HEK293 (cell line): Measurements from ENCODE around the gene HDAC1.
A peak's percentile ranks its signal among the peaks of the same experiment; 100 is the strongest.
"Not testable (repeated sequence)": the region's sequence is repeated elsewhere in the genome, so short reads cannot be mapped to it uniquely, and the experiment has no call there.

ENCODE experiments used
- CTCF ChIA-PET: fragments of 350-600 bp; formaldehyde crosslinking; extraction: SDS; loops from one replicate; lab custom pipeline; 2021; ENCODE audit warnings: antibody characterized with exemption; lab: Yijun Ruan, JAX
- POLR2A ChIA-PET: fragments of 300-600 bp; formaldehyde crosslinking; extraction: SDS; loops from one replicate; lab custom pipeline; 2020; ENCODE audit warnings: antibody characterized with exemption, inconsistent platforms; lab: Yijun Ruan, JAX
- H3K27ac ChIP-seq: fragments of 200-500 bp; sonication (Bioruptor generic); 2 replicates; pipeline ENCODE4 v1.5.1; 2014; ENCODE audit warnings: low read depth, low read length, control low read depth, inconsistent platforms; ENCODE audit errors: extremely low read depth
- H3K36me3 ChIP-seq, 2 experiments: fragments of 200-500 bp in 1 of 2; sonication (Bioruptor generic) in 1 of 2; 1 replicate in 1 of 2; 2 replicates in 1 of 2; pipeline ENCODE4 v1.5.1; 2014 to 2017; ENCODE audit warnings: inconsistent platforms in 2 of 2, low read length in 2 of 2; ENCODE audit not compliant: control insufficient read depth in 2 of 2, insufficient read depth in 1 of 2
- H3K4me1 ChIP-seq: fragments of 200-500 bp; sonication (Bioruptor generic); 2 replicates; pipeline ENCODE4 v1.5.1; 2014; ENCODE audit warnings: mild to moderate bottlenecking, low read length, inconsistent platforms; ENCODE audit not compliant: control insufficient read depth, insufficient read depth
- H3K4me3 ChIP-seq: 2 replicates; pipeline ENCODE4 v1.5.1; 2011; ENCODE audit warnings: low read depth, mild to moderate bottlenecking, control low read depth, low read length, moderate library complexity
- H3K9me3 ChIP-seq: fragments of 200-500 bp; sonication (Bioruptor generic); 2 replicates; pipeline ENCODE4 v1.5.1; 2014; ENCODE audit warnings: low read depth, low read length, inconsistent platforms; ENCODE audit not compliant: control insufficient read depth, insufficient read depth
- AEBP2 ChIP-seq: fragments of 450-650 bp; formaldehyde crosslinking; IDR thresholded peaks from 2 replicates; pipeline ENCODE4 v1.5.1; 2016; ENCODE audit warnings: missing biosample characterization, missing genetic modification characterization, borderline replicate concordance
- GFI1B ChIP-seq: fragments of 450-650 bp; formaldehyde crosslinking; IDR thresholded peaks from 2 replicates; pipeline ENCODE4 v1.5.1; 2016; ENCODE audit warnings: missing biosample characterization, missing genetic modification characterization
- OVOL3 ChIP-seq: fragments of 450-650 bp; formaldehyde crosslinking; IDR thresholded peaks from 2 replicates; pipeline ENCODE4 v1.5.1; 2016; ENCODE audit warnings: missing biosample characterization, missing genetic modification characterization
- SP3 ChIP-seq: fragments of 450-650 bp; formaldehyde crosslinking; IDR thresholded peaks from 2 replicates; pipeline ENCODE4 v1.5.1; 2016; ENCODE audit warnings: missing biosample characterization, missing genetic modification characterization
- ZBTB11 ChIP-seq: fragments of 450-650 bp; formaldehyde crosslinking; conservative IDR thresholded peaks from 2 replicates; pipeline ENCODE4 v1.5.1; 2016; ENCODE audit warnings: low read depth, missing biosample characterization, missing genetic modification characterization
- ZBTB8A ChIP-seq: fragments of 450-650 bp; formaldehyde crosslinking; IDR thresholded peaks from 2 replicates; pipeline ENCODE4 v1.5.1; 2016; ENCODE audit warnings: missing biosample characterization, missing genetic modification characterization
- ZFP37 ChIP-seq: fragments of 450-650 bp; formaldehyde crosslinking; IDR thresholded peaks from 2 replicates; pipeline ENCODE4 v1.5.1; 2016; ENCODE audit warnings: missing biosample characterization, missing genetic modification characterization
- ZNF19 ChIP-seq: fragments of 450-650 bp; formaldehyde crosslinking; IDR thresholded peaks from 2 replicates; pipeline ENCODE4; 2016; ENCODE audit warnings: missing biosample characterization, missing genetic modification characterization, low read depth
- ZNF223 ChIP-seq: fragments of 450-650 bp; formaldehyde crosslinking; IDR thresholded peaks from 2 replicates; pipeline ENCODE4 v1.5.1; 2016; ENCODE audit warnings: missing biosample characterization, missing genetic modification characterization
- ZNF266 ChIP-seq: fragments of 450-650 bp; formaldehyde crosslinking; IDR thresholded peaks from 2 replicates; pipeline ENCODE4 v1.5.1; 2016; ENCODE audit warnings: missing biosample characterization, missing genetic modification characterization, low read depth
- ZNF394 ChIP-seq: fragments of 450-650 bp; formaldehyde crosslinking; IDR thresholded peaks from 2 replicates; pipeline ENCODE4 v1.5.1; 2016; ENCODE audit warnings: missing biosample characterization, missing genetic modification characterization, mild to moderate bottlenecking, moderate library complexity, borderline replicate concordance
- ZNF433 ChIP-seq: fragments of 450-650 bp; formaldehyde crosslinking; IDR thresholded peaks from 2 replicates; pipeline ENCODE4 v1.5.1; 2016; ENCODE audit warnings: missing biosample characterization, missing genetic modification characterization, low read depth
- ZNF514 ChIP-seq: fragments of 450-650 bp; formaldehyde crosslinking; IDR thresholded peaks from 2 replicates; pipeline ENCODE4 v1.5.1; 2016; ENCODE audit warnings: missing biosample characterization, missing genetic modification characterization
- ZNF529 ChIP-seq: fragments of 450-650 bp; formaldehyde crosslinking; IDR thresholded peaks from 2 replicates; pipeline ENCODE4 v1.5.1; 2017; ENCODE audit warnings: missing genetic modification characterization, missing biosample characterization; ENCODE audit not compliant: insufficient replicate concordance
- ZNF555 ChIP-seq: fragments of 450-650 bp; formaldehyde crosslinking; conservative IDR thresholded peaks from 2 replicates; pipeline ENCODE4 v1.5.1; 2017; ENCODE audit warnings: missing biosample characterization, mild to moderate bottlenecking, missing genetic modification characterization, inconsistent platforms
- ZNF558 ChIP-seq: fragments of 450-650 bp; formaldehyde crosslinking; IDR thresholded peaks from 2 replicates; pipeline ENCODE4 v1.5.1; 2016; ENCODE audit warnings: missing biosample characterization, missing genetic modification characterization
- ZNF560 ChIP-seq: fragments of 450-650 bp; formaldehyde crosslinking; IDR thresholded peaks from 2 replicates; pipeline ENCODE4 v1.5.1; 2017; ENCODE audit warnings: missing biosample characterization, missing genetic modification characterization, borderline replicate concordance
- ZNF623 ChIP-seq: fragments of 450-650 bp; formaldehyde crosslinking; IDR thresholded peaks from 2 replicates; pipeline ENCODE4 v1.5.1; 2016; ENCODE audit warnings: missing biosample characterization, missing genetic modification characterization
- ZNF629 ChIP-seq: fragments of 450-650 bp; formaldehyde crosslinking; IDR thresholded peaks from 2 replicates; pipeline ENCODE4 v1.5.1; 2017; ENCODE audit warnings: missing biosample characterization, missing genetic modification characterization
- ZNF654 ChIP-seq: fragments of 450-650 bp; formaldehyde crosslinking; IDR thresholded peaks from 2 replicates; pipeline ENCODE4 v1.5.1; 2016; ENCODE audit warnings: low read depth, missing biosample characterization, missing genetic modification characterization
- ZNF664 ChIP-seq: fragments of 450-650 bp; formaldehyde crosslinking; IDR thresholded peaks from 2 replicates; pipeline ENCODE4 v1.5.1; 2016; ENCODE audit warnings: missing biosample characterization, missing genetic modification characterization
- ZNF791 ChIP-seq: fragments of 450-650 bp; formaldehyde crosslinking; IDR thresholded peaks from 2 replicates; pipeline ENCODE4 v1.5.1; 2016; ENCODE audit warnings: missing biosample characterization, missing genetic modification characterization
- ZXDB ChIP-seq: fragments of 450-650 bp; formaldehyde crosslinking; IDR thresholded peaks from 2 replicates; pipeline ENCODE4 v1.5.1; 2016; ENCODE audit warnings: missing biosample characterization, missing genetic modification characterization
- TF ChIP-seq, protein P1 (sequence below): fragments of 450-650 bp; formaldehyde crosslinking; IDR thresholded peaks from 2 replicates; pipeline ENCODE4 v1.5.1; 2016; ENCODE audit warnings: missing biosample characterization, missing genetic modification characterization
- TF ChIP-seq, protein P2 (sequence below): fragments of 450-650 bp; formaldehyde crosslinking; conservative IDR thresholded peaks from 2 replicates; pipeline ENCODE4 v1.5.1; 2016; ENCODE audit warnings: low read depth, missing biosample characterization, missing genetic modification characterization

Gene HDAC1

GRCh38 chr1:32263236-32263593 is 28.7 kb upstream of the HDAC1 start:
- H3K9me3 ChIP-seq, POLR2A ChIA-PET, H3K27ac ChIP-seq, H3K36me3 ChIP-seq, H3K4me1 ChIP-seq, H3K4me3 ChIP-seq: not testable (repeated sequence)
- CTCF ChIA-PET, result interaction anchor here (1.3 kb wide), 1 partner anchor 14 kb away, joined by 4 read pairs; no protein-coding TSS in a partner anchor
- TF ChIP-seq GFI1B (tag by site-specific recombination) (peak; percentile 52; the same call in 1 of the 2 replicates), ZBTB8A (peak; percentile 64), ZNF223 (tag by site-specific recombination) (peak; percentile 50; the same call in 1 of the 2 replicates), ZNF514 (tag by site-specific recombination) (0 out of 2 replicates have a peak, but pooled peaks have one; percentile 62), ZNF433 (peak; percentile 92), ZNF19 (0 out of 2 replicates have a peak, but pooled peaks have one; percentile 51), ZNF529 (peak; percentile 66), ZNF791 (tag by site-specific recombination) (0 out of 2 replicates have a peak, but pooled peaks have one; percentile 38), SP3 (tag by site-specific recombination) (0 out of 2 replicates have a peak, but pooled peaks have one; percentile 14), ZNF555 (peak; percentile 78), ZNF664 (tag by site-specific recombination) (peak; percentile 75), ZNF266 (tag by site-specific recombination) (peak; percentile 89), ZNF654 (tag by site-specific recombination) (peak; percentile 34), AEBP2 (tag by site-specific recombination) (peak; percentile 52; the same call in 1 of the 2 replicates), ZBTB11 (tag by site-specific recombination) (peak; percentile 77), ZNF560 (peak; percentile 30; the same call in 1 of the 2 replicates), ZNF623 (peak; percentile 80), ZXDB (peak; percentile 50; the same call in 1 of the 2 replicates), ZNF558 (tag by site-specific recombination) (peak; percentile 83), ZNF394 (tag by site-specific recombination) (peak; percentile 97), ZNF629 (tag by site-specific recombination) (peak; percentile 37; the same call in 1 of the 2 replicates), ZFP37 (0 out of 2 replicates have a peak, but pooled peaks have one; percentile 59), OVOL3 (peak; percentile 65; the same call in 1 of the 2 replicates)
- TF ChIP-seq, protein P1, sequence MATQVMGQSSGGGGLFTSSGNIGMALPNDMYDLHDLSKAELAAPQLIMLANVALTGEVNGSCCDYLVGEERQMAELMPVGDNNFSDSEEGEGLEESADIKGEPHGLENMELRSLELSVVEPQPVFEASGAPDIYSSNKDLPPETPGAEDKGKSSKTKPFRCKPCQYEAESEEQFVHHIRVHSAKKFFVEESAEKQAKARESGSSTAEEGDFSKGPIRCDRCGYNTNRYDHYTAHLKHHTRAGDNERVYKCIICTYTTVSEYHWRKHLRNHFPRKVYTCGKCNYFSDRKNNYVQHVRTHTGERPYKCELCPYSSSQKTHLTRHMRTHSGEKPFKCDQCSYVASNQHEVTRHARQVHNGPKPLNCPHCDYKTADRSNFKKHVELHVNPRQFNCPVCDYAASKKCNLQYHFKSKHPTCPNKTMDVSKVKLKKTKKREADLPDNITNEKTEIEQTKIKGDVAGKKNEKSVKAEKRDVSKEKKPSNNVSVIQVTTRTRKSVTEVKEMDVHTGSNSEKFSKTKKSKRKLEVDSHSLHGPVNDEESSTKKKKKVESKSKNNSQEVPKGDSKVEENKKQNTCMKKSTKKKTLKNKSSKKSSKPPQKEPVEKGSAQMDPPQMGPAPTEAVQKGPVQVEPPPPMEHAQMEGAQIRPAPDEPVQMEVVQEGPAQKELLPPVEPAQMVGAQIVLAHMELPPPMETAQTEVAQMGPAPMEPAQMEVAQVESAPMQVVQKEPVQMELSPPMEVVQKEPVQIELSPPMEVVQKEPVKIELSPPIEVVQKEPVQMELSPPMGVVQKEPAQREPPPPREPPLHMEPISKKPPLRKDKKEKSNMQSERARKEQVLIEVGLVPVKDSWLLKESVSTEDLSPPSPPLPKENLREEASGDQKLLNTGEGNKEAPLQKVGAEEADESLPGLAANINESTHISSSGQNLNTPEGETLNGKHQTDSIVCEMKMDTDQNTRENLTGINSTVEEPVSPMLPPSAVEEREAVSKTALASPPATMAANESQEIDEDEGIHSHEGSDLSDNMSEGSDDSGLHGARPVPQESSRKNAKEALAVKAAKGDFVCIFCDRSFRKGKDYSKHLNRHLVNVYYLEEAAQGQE (tag by site-specific recombination), result peak; percentile 65; the same call in 1 of the 2 replicates
- TF ChIP-seq, protein P2, sequence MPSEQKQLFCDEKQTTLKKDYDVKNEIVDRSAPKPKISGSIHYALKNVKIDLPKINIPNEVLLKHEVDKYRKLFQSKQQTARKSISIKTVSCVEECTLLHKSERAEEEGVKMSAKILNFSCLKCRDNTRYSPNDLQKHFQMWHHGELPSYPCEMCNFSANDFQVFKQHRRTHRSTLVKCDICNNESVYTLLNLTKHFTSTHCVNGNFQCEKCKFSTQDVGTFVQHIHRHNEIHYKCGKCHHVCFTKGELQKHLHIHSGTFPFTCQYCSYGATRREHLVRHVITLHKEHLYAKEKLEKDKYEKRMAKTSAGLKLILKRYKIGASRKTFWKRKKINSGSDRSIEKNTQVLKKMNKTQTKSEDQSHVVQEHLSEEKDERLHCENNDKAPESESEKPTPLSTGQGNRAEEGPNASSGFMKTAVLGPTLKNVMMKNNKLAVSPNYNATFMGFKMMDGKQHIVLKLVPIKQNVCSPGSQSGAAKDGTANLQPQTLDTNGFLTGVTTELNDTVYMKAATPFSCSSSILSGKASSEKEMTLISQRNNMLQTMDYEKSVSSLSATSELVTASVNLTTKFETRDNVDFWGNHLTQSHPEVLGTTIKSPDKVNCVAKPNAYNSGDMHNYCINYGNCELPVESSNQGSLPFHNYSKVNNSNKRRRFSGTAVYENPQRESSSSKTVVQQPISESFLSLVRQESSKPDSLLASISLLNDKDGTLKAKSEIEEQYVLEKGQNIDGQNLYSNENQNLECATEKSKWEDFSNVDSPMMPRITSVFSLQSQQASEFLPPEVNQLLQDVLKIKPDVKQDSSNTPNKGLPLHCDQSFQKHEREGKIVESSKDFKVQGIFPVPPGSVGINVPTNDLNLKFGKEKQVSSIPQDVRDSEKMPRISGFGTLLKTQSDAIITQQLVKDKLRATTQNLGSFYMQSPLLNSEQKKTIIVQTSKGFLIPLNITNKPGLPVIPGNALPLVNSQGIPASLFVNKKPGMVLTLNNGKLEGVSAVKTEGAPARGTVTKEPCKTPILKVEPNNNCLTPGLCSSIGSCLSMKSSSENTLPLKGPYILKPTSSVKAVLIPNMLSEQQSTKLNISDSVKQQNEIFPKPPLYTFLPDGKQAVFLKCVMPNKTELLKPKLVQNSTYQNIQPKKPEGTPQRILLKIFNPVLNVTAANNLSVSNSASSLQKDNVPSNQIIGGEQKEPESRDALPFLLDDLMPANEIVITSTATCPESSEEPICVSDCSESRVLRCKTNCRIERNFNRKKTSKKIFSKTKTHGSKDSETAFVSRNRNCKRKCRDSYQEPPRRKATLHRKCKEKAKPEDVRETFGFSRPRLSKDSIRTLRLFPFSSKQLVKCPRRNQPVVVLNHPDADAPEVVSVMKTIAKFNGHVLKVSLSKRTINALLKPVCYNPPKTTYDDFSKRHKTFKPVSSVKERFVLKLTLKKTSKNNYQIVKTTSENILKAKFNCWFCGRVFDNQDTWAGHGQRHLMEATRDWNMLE (tag by site-specific recombination), result peak; percentile 90
